Effector CD8-positive, alpha-beta T cell (primary cell): ENCODE results near the gene NTRK2.

Experiments
- DNase-seq: peaks from one replicate; lab custom pipeline; 2025; lab: John Stamatoyannopoulos, UW
- total RNA-seq, 4 experiments: gene quantifications; one replicate each; lab custom pipeline; 2026; lab: John Stamatoyannopoulos, UW

NTRK2 gene
- total RNA-seq = 0 to 1.1 (median 0.27) reads per million in 4 experiments

GRCh38 chr9:84669288-84670137, at the start of gene NTRK2:
NTRK2 (plus strand) TSS chr9:84669729; CDS start chr9:84670749, 1,020 bp downstream.
- DNase-seq = no peak

- DNase-seq = no peak
Measured at GRCh38 chr9:84620338-84620737, 49.2 kb upstream of the NTRK2 start.

- DNase-seq = no peak
Measured at GRCh38 chr9:84621811-84622210, 47.7 kb upstream of the NTRK2 start.

GRCh38 chr9:84622981-84623380, 46.5 kb upstream of the NTRK2 start:
- DNase-seq = no peak

- DNase-seq = no peak
Measured at GRCh38 chr9:84636436-84636835, 33.1 kb upstream of the NTRK2 start.

GRCh38 chr9:84642553-84643141, 26.9 kb upstream of the NTRK2 start:
- DNase-seq = no peak

- DNase-seq = no peak
Measured at GRCh38 chr9:84647699-84648098, 21.8 kb upstream of the NTRK2 start.

- DNase-seq = no peak
Measured at GRCh38 chr9:84652496-84653120, 16.9 kb upstream of the NTRK2 start.

GRCh38 chr9:84655447-84655846, 14.1 kb upstream of the NTRK2 start:
- no peak for DNase-seq

- DNase-seq = no peak
Measured at GRCh38 chr9:84659313-84659712, 10.2 kb upstream of the NTRK2 start.

GRCh38 chr9:84659773-84660172, 9.8 kb upstream of the NTRK2 start:
- no peak for DNase-seq

GRCh38 chr9:84667571-84668195, 1.8 kb upstream of the NTRK2 start:
- DNase-seq = no peak

- DNase-seq = no peak
Measured at GRCh38 chr9:84668196-84669012, 1.1 kb upstream of the NTRK2 start.

GRCh38 chr9:84669013-84669287, 579 bp upstream of the NTRK2 start:
- no peak for DNase-seq

GRCh38 chr9:84670138-84671041, 861 bp downstream of the NTRK2 start:
- no peak for DNase-seq

GRCh38 chr9:84671586-84672521, 2.3 kb downstream of the NTRK2 start:
- DNase-seq = no peak

GRCh38 chr9:84673806-84674205, 4.3 kb downstream of the NTRK2 start:
- no peak for DNase-seq

- DNase-seq = no peak
Measured at GRCh38 chr9:84677080-84677479, 7.6 kb downstream of the NTRK2 start.

GRCh38 chr9:84679571-84679970, 10.0 kb downstream of the NTRK2 start:
- no peak for DNase-seq
